GM21390 (cell line): ENCODE measurements around the gene KRTCAP2.

Source experiments
- ATAC-seq: cut with Tn5 transposase; IDR thresholded peaks from one replicate; pipeline ENCODE4 v1.9.1; 2021; ENCODE audit not compliant: unreplicated experiment

Gene KRTCAP2

GRCh38 chr1:155135415-155136028, 37.6 kb downstream of the KRTCAP2 start, which contains the start of gene SLC50A1:
SLC50A1 (plus strand) TSS chr1:155135852; CDS start chr1:155135912, 60 bp downstream.
- ATAC-seq, result peak; percentile 68

- no peak for ATAC-seq
Observed at GRCh38 chr1:155134880-155135414, 38.2 kb downstream of the KRTCAP2 start.

GRCh38 chr1:155134322-155134721, 38.8 kb downstream of the KRTCAP2 start:
- no peak for ATAC-seq

GRCh38 chr1:155133799-155134281, 39.3 kb downstream of the KRTCAP2 start:
- ATAC-seq, result no peak

GRCh38 chr1:155131856-155132255, 41.2 kb downstream of the KRTCAP2 start:
- ATAC-seq, result no peak

GRCh38 chr1:155131285-155131684, 41.8 kb downstream of the KRTCAP2 start:
- no peak for ATAC-seq

- no peak for ATAC-seq
Observed at GRCh38 chr1:155130272-155131006, 42.7 kb downstream of the KRTCAP2 start.

- ATAC-seq, result no peak
Observed at GRCh38 chr1:155128755-155129473, 44.2 kb downstream of the KRTCAP2 start.

GRCh38 chr1:155127967-155128754, 44.9 kb downstream of the KRTCAP2 start:
- no peak for ATAC-seq

- ATAC-seq, result no peak
Observed at GRCh38 chr1:155127105-155127966, 45.8 kb downstream of the KRTCAP2 start, which contains the start of gene EFNA1. EFNA1 (plus strand) TSS chr1:155127876; CDS start chr1:155127978, 102 bp downstream.

GRCh38 chr1:155126556-155127104, 46.5 kb downstream of the KRTCAP2 start:
- no peak for ATAC-seq

GRCh38 chr1:155125946-155126555, 47.1 kb downstream of the KRTCAP2 start:
- no peak for ATAC-seq

- ATAC-seq, result no peak
Observed at GRCh38 chr1:155125511-155125945, 47.6 kb downstream of the KRTCAP2 start.

- no peak for ATAC-seq
Observed at GRCh38 chr1:155124503-155125463, 48.3 kb downstream of the KRTCAP2 start.

- ATAC-seq, result no peak
Observed at GRCh38 chr1:155123801-155124200, 49.3 kb downstream of the KRTCAP2 start.

- no peak for ATAC-seq
Observed at GRCh38 chr1:155122308-155122707, 50.8 kb downstream of the KRTCAP2 start.

GRCh38 chr1:155121249-155121648, 51.9 kb downstream of the KRTCAP2 start:
- no peak for ATAC-seq

GRCh38 chr1:155120253-155120652, 52.9 kb downstream of the KRTCAP2 start:
- no peak for ATAC-seq
